H1 (cell line): ENCODE data around the gene YPEL4. TPM values are rescaled to one million over a fixed set of nuclear protein-coding genes. Genes with fewer than 3 reads are reported as not detected.

Experiments
- CTCF ChIA-PET: fragments of 300-600 bp; sonication (Branson Sonifier 250); formaldehyde crosslinking; loops from one replicate; lab custom pipeline; 2021; ENCODE audit not compliant: partially characterized antibody; lab: Charles Lee
- POLR2A ChIA-PET: fragments of 300-600 bp; sonication (Branson Sonifier 250); formaldehyde crosslinking; loops from one replicate; lab custom pipeline; 2021; ENCODE audit warnings: inconsistent platforms; ENCODE audit not compliant: partially characterized antibody; lab: Charles Lee
- DNase-seq, 2 experiments: peaks; one replicate each; pipeline versions ENCODE4 v3.0.0 to v3.0.0-alpha.2; 2010 to 2022; ENCODE audit warnings: low spot score in 2 of 2, low read depth in 1 of 2, mixed read lengths in 1 of 2
- FAIRE-seq: peaks from 2 replicates; lab custom pipeline; 2011; peaks lifted over from hg19 to GRCh38; lab: Jason Lieb, UNC
- H2AFZ ChIP-seq: 2 replicates; pipeline ENCODE4 v1.8.1; 2012; ENCODE audit warnings: low read length, inconsistent platforms
- H2AK5ac ChIP-seq: 2 replicates; pipeline ENCODE4 v1.6.1; 2013; ENCODE audit warnings: low read depth, low read length
- H2BK120ac ChIP-seq: replicated peaks from 2 replicates; pipeline ENCODE3; 2013; ENCODE audit warnings: low read depth, low read length, inconsistent platforms
- H2BK12ac ChIP-seq: 2 replicates; pipeline ENCODE4 v1.6.1; 2013; ENCODE audit warnings: low read depth, low read length
- H2BK15ac ChIP-seq: 2 replicates; pipeline ENCODE4 v1.6.1; 2013; ENCODE audit warnings: low read length
- H2BK20ac ChIP-seq: 2 replicates; pipeline ENCODE4 v1.6.1; 2013; ENCODE audit warnings: low read length
- H2BK5ac ChIP-seq: 2 replicates; pipeline ENCODE4 v1.6.1; 2013; ENCODE audit warnings: low read depth, low read length
- H3K14ac ChIP-seq: 2 replicates; pipeline ENCODE4 v1.6.1; 2013; ENCODE audit warnings: inconsistent platforms; ENCODE audit not compliant: insufficient read length
- H3K18ac ChIP-seq: 2 replicates; pipeline ENCODE4 v1.6.1; 2013; ENCODE audit warnings: low read length; ENCODE audit errors: extremely low read depth
- H3K23ac ChIP-seq: 2 replicates; pipeline ENCODE4 v1.6.1; 2013; ENCODE audit warnings: inconsistent platforms; ENCODE audit not compliant: insufficient read length
- H3K23me2 ChIP-seq: 2 replicates; pipeline ENCODE4 v1.6.1; 2013; ENCODE audit warnings: low read depth, low read length
- H3K27ac ChIP-seq: 2 replicates; pipeline ENCODE4 v1.6.1; 2011; ENCODE audit warnings: low read depth, low read length, inconsistent platforms
- H3K27me3 ChIP-seq, 4 experiments: replicated peaks in 1 of 4; 1 replicate in 1 of 4; 2 replicates in 3 of 4; pipeline versions ENCODE4 v1.6.1 to v1.8.1; 2011 to 2013; ENCODE audit warnings: low read length in 3 of 4, mild to moderate bottlenecking in 3 of 4, inconsistent platforms in 2 of 4, mixed read lengths in 2 of 4, moderate library complexity in 1 of 4; ENCODE audit not compliant: control insufficient read depth in 3 of 4, insufficient read depth in 3 of 4; ENCODE audit errors: extremely low read depth in 1 of 4
- H3K36me3 ChIP-seq, 4 experiments: 2 replicates each; pipeline versions ENCODE4 v1.6.1 to v1.8.1; 2011 to 2013; ENCODE audit warnings: mild to moderate bottlenecking in 4 of 4, low read length in 3 of 4, moderate library complexity in 2 of 4, control low read depth in 1 of 4, inconsistent platforms in 1 of 4; ENCODE audit not compliant: insufficient read depth in 4 of 4, control insufficient read depth in 2 of 4
- H3K4ac ChIP-seq: replicated peaks from 2 replicates; pipeline ENCODE3; 2013; ENCODE audit warnings: low read length, low read depth, mixed read lengths, inconsistent platforms; ENCODE audit not compliant: insufficient read length
- H3K4me1 ChIP-seq, 4 experiments: replicated peaks in 1 of 4; 1 replicate in 1 of 4; 2 replicates in 3 of 4; pipeline versions ENCODE4 v1.6.1 to v1.8.1; 2011 to 2013; ENCODE audit warnings: low read length in 3 of 4, inconsistent platforms in 2 of 4, mixed read lengths in 1 of 4; ENCODE audit not compliant: insufficient read depth in 4 of 4, control insufficient read depth in 3 of 4
- H3K4me2 ChIP-seq, 2 experiments: 2 replicates each; pipeline versions ENCODE4 v1.6.1 to v1.8.1; 2011 to 2013; ENCODE audit warnings: low read depth in 2 of 2, low read length in 2 of 2, control low read depth in 1 of 2, inconsistent platforms in 1 of 2, mild to moderate bottlenecking in 1 of 2; ENCODE audit not compliant: insufficient read depth in 1 of 2
- H3K4me3 ChIP-seq, 4 experiments: fragments of 200-600, 300-600 bp in 1 of 4; sonication (generic), shearing (Covaris generic), sonication (Bioruptor Twin) in 1 of 4; 2 replicates each; pipeline versions ENCODE4 v1.5.1 to v1.8.1; 2011 to 2016; ENCODE audit warnings: low read length in 4 of 4, low read depth in 3 of 4, control low read depth in 2 of 4, inconsistent platforms in 2 of 4, mild to moderate bottlenecking in 2 of 4, mixed read lengths in 1 of 4, moderate library complexity in 1 of 4; ENCODE audit not compliant: insufficient read depth in 2 of 4; ENCODE audit errors: extremely low read depth in 1 of 4
- H3K56ac ChIP-seq: replicated peaks from 2 replicates; pipeline ENCODE3; 2013; ENCODE audit warnings: low read depth, mild to moderate bottlenecking, mixed read lengths, low read length, inconsistent platforms; ENCODE audit not compliant: insufficient read length
- H3K79me1 ChIP-seq: 2 replicates; pipeline ENCODE4 v1.6.1; 2013; ENCODE audit warnings: low read depth, low read length, control low read depth
- H3K79me2 ChIP-seq, 2 experiments: 2 replicates each; pipeline versions ENCODE4 v1.6.1 to v1.8.1; 2012 to 2013; ENCODE audit warnings: low read length in 2 of 2, mild to moderate bottlenecking in 2 of 2, inconsistent platforms in 1 of 2; ENCODE audit not compliant: insufficient read depth in 2 of 2, control insufficient read depth in 1 of 2
- H3K9ac ChIP-seq, 4 experiments: replicated peaks in 1 of 4; 1 replicate in 1 of 4; 2 replicates in 3 of 4; pipeline versions ENCODE4 v1.6.1 to v1.8.1; 2011 to 2013; ENCODE audit warnings: low read depth in 3 of 4, low read length in 3 of 4, control low read depth in 2 of 4, mild to moderate bottlenecking in 2 of 4, moderate library complexity in 2 of 4, inconsistent platforms in 1 of 4; ENCODE audit errors: extremely low read depth in 1 of 4
- H3K9me3 ChIP-seq, 2 experiments: 2 replicates each; pipeline versions ENCODE4 v1.6.1 to v1.8.1; 2012 to 2013; ENCODE audit warnings: mild to moderate bottlenecking in 2 of 2, moderate library complexity in 2 of 2, control low read depth in 1 of 2, inconsistent platforms in 1 of 2, low read depth in 1 of 2, low read length in 1 of 2, mixed read lengths in 1 of 2; ENCODE audit not compliant: insufficient read depth in 2 of 2
- H4K20me1 ChIP-seq, 2 experiments: replicated peaks in 1 of 2; 2 replicates each; pipeline versions ENCODE3 to v1.8.1; 2011 to 2013; ENCODE audit warnings: inconsistent platforms in 2 of 2, low read length in 2 of 2, mild to moderate bottlenecking in 1 of 2; ENCODE audit not compliant: insufficient read depth in 2 of 2, control insufficient read depth in 1 of 2
- H4K5ac ChIP-seq: 2 replicates; pipeline ENCODE4 v1.6.1; 2013; ENCODE audit warnings: low read length, low read depth, mixed read lengths, inconsistent platforms; ENCODE audit not compliant: insufficient read length
- H4K8ac ChIP-seq: 2 replicates; pipeline ENCODE4 v1.8.0; 2013; ENCODE audit warnings: mild to moderate bottlenecking, moderate library complexity, low read length, inconsistent platforms; ENCODE audit not compliant: insufficient read depth; ENCODE audit errors: extremely low read depth
- H4K91ac ChIP-seq: replicated peaks from 2 replicates; pipeline ENCODE3; 2013; ENCODE audit warnings: low read length, mixed read lengths, inconsistent platforms; ENCODE audit not compliant: insufficient read length
- CHD2 ChIP-seq: IDR thresholded peaks from 2 replicates; pipeline ENCODE4 v1.6.1; 2012; ENCODE audit warnings: low read length, improper control_type of control experiment
- POLR2AphosphoS5 ChIP-seq: IDR thresholded peaks from 2 replicates; pipeline ENCODE4 v1.6.1; 2011; ENCODE audit warnings: low read depth, low read length
- POU5F1 ChIP-seq: IDR thresholded peaks from 2 replicates; pipeline ENCODE4 v1.6.1; 2011; ENCODE audit warnings: low read depth, mild to moderate bottlenecking, low read length, moderate library complexity
- RAD21 ChIP-seq, 2 experiments: IDR thresholded peaks in 1 of 2; conservative IDR thresholded peaks in 1 of 2; 2 replicates each; pipeline ENCODE4 v1.6.1; 2011; ENCODE audit warnings: low read depth in 2 of 2, low read length in 2 of 2, improper control_type of control experiment in 1 of 2, inconsistent platforms in 1 of 2, mild to moderate bottlenecking in 1 of 2, moderate library complexity in 1 of 2
- TBP ChIP-seq: IDR thresholded peaks from 2 replicates; pipeline ENCODE4 v1.6.1; 2011; ENCODE audit warnings: low read depth, low read length, improper control_type of control experiment
- TEAD4 ChIP-seq: IDR thresholded peaks from 2 replicates; pipeline ENCODE4 v1.6.1; 2012; ENCODE audit warnings: low read depth, low read length, inconsistent platforms, mixed read lengths
- WGBS, 2 experiments: shearing (Covaris generic) in 1 of 2; methylation state at CpG; one replicate each; pipeline versions ENCODE4 v1.1.6 to v1.1.7; 2013 to 2015; ENCODE audit warnings: low lambda C conversion rate in 2 of 2, mixed read lengths in 2 of 2, inconsistent platforms in 1 of 2, low coverage in 1 of 2, missing lambda C conversion rate in 1 of 2; ENCODE audit not compliant: insufficient replicate concordance in 2 of 2, insufficient coverage in 1 of 2, insufficient read length in 1 of 2; ENCODE audit errors: extremely low coverage in 1 of 2, missing lambda C conversion rate in 1 of 2; 5-methylcytosine and 5-hydroxymethylcytosine counted together
- polyA plus RNA-seq, 7 experiments: library from polyadenylated mRNA; depleted of rRNA in 3 of 7; stranded (reverse) in 5 of 7; unstranded in 2 of 7; fragments of >200 nt in 5 of 7; fragments of 200-250 nt in 2 of 7; gene quantifications; 1 replicate in 5 of 7; 2 replicates in 1 of 7; 4 replicates in 1 of 7; pipeline versions ENCODE4 v1.2.1 to v1.2.3, GENCODE V29; 2011 to 2013; ENCODE audit warnings: missing spikeins in 2 of 7, mixed read lengths in 2 of 7
- total RNA-seq: library from RNA; stranded (reverse); fragmentation: NEBNext Ultra II Directional; extraction: Animal tissue kit (Norgen Biotek cat#: 25700); gene quantifications from 2 replicates; pipeline ENCODE4 v1.2.1, GENCODE V29; 2021

The YPEL4 gene
- total and polyA plus RNA-seq, 2 of the 8 experiments (the other 6 are each of a cell fraction or from before 2014, with no cell fraction given) = 0.13 to 0.38 TPM

DNA sequence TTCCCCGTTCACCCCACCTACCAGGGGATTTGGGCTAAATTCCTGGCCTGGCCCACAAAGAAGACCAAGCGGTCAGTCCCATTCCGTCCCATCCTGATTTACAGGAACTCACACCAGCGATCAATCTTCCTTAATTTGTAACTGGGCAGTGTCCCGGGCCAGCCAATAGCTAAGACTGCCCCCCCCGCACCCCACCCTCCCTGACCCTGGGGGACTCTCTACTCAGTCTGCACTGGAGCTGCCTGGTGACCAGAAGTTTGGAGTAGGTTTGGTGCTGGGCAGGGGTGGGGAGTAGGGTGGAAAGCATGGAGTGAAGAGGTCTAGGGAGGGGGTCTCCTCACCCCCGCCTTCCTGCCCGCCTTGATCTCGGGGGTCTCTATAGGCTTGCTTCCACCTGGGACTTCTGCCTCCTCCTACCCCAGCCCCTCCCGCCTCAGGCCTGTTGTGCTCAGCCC is 52.2 kb downstream of the YPEL4 start, which contains the start of gene SERPING1:
Gene SERPING1 (plus strand): TSS at position 225 of the 455 bp plus-strand sequence. CDS start 586 bp downstream, outside the sequence.
- peak within 1 kb of the TSS; percentile 89; the same call in 1 of the 2 replicates for H2BK15ac ChIP-seq
- H3K79me1 ChIP-seq = no peaks in the 10 kb centered on the region
- H3K23me2 ChIP-seq = peaks cover 7% of the 10 kb centered on the region
- H3K9me3 ChIP-seq = no peaks in the 10 kb centered on the region
- peak within 1 kb of the TSS; percentile 41 to 64 (median 54) for H3K4me3 ChIP-seq
- DNase-seq (no peak), FAIRE-seq (peak; percentile 62)
- H3K27me3 ChIP-seq = no peaks in the 10 kb centered on the region
- peak within 1 kb of the TSS; percentile 60; the same call in 1 of the 2 replicates for H2AFZ ChIP-seq
- peak within 1 kb of the TSS; percentile 90; the same call in 1 of the 2 replicates for H2BK5ac ChIP-seq
- peak within 1 kb of the TSS; percentile 86 for H3K4ac ChIP-seq
- H3K4me1 ChIP-seq = peaks cover 7 to 17% (median 11%) of the 10 kb centered on the region in 4 experiments
- H2BK120ac ChIP-seq = peak within 1 kb of the TSS; percentile 68
- H3K56ac ChIP-seq = peak within 1 kb of the TSS; percentile 61
- 0 out of 2 replicates have a peak, but pooled peaks have one; percentile 13 for TF ChIP-seq TEAD4
- 0 out of 2 replicates have a peak, but pooled peaks have one; percentile 24 for TF ChIP-seq POLR2AphosphoS5
- no peak for TF ChIP-seq CHD2
- TF ChIP-seq RAD21 (IDR thresholded peaks at IDR 0.05 in 1 of 2, conservative IDR thresholded peaks at IDR 0.05 in 1 of 2; ENCODE audit: low read depth in 2 of 2, low read length in 2 of 2) = no peak
- no peak for TF ChIP-seq POU5F1
- 0 out of 2 replicates have a peak, but pooled peaks have one; percentile 12 for TF ChIP-seq TBP
- peak within 1 kb of the TSS; percentile 95 for H3K18ac ChIP-seq
- no peak within 1 kb of the TSS for H2AK5ac ChIP-seq
- no peak within 1 kb of the TSS for H3K23ac ChIP-seq
- H2BK12ac ChIP-seq = peak within 1 kb of the TSS; percentile 53
- no peak within 1 kb of the TSS for H3K14ac ChIP-seq
- 2% methylated on average over 9 of the region's 10 CpGs; no CpG with 5 or more reads in 1 of the 2 experiments for WGBS, 2 experiments
- peak within 1 kb of the TSS; percentile 76 to 91 for H3K4me2 ChIP-seq
- peaks cover 0 to 2% (median 0%) of the 10 kb centered on the region in 4 experiments; a peak in 1 of 8 replicates for H3K36me3 ChIP-seq
- H3K27ac ChIP-seq = peak within 1 kb of the TSS; percentile 68; the same call in 1 of the 2 replicates
- peak within 1 kb of the TSS; percentile 44 to 64 (median 49) for H3K9ac ChIP-seq
- H2BK20ac ChIP-seq = peak within 1 kb of the TSS; percentile 88
- H4K20me1 ChIP-seq = no peaks in the 10 kb centered on the region
- peak within 1 kb of the TSS; percentile 93; the same call in 1 of the 2 replicates for H4K8ac ChIP-seq
- ChIA-PET CTCF (interaction anchor here (1.1 to 20.2 kb wide), 8 partner anchors 10 to 139 kb away, joined by 3 to 286 read pairs (median 6); partner anchors contain the start of gene UBE2L6), POLR2A (interaction anchor here (0.8 to 51.1 kb wide), 10 partner anchors 11 to 273 kb away, joined by 3 to 1546 read pairs (median 8); partner anchors contain the start of genes CLP1, SLC43A1, TNKS1BP1 and UBE2L6)
- peak within 1 kb of the TSS; percentile 82 for H4K5ac ChIP-seq
- no peaks in the 10 kb centered on the region; a peak in 3 of 4 replicates for H3K79me2 ChIP-seq
- H4K91ac ChIP-seq = peak within 1 kb of the TSS; percentile 83
